Prostate gland (tissue), 2 donors: Measurements from ENCODE around the gene CCSER1. TPM values are rescaled to one million over a fixed set of nuclear protein-coding genes. Genes with fewer than 3 reads are reported as not detected.
"Not testable (repeated sequence)": the region's sequence is repeated elsewhere in the genome, so short reads cannot be mapped to it uniquely, and the experiment has no call there.

ENCODE experiments used
- DNase-seq: peaks from one replicate; pipeline ENCODE4 v3.0.0-alpha.2; 2019; ENCODE audit warnings: low spot score
- H3K27ac ChIP-seq, 2 donors: fragments of 200-600 bp; sonication (generic); 2 replicates each; pipeline ENCODE4 v1.5.1; 2017 to 2019
- H3K27me3 ChIP-seq: fragments of 200-600 bp; sonication (generic); replicated peaks from 2 replicates; pipeline ENCODE4 v1.5.1; 2019; ENCODE audit not compliant: insufficient read depth
- H3K36me3 ChIP-seq, 2 donors: fragments of 200-600 bp; sonication (generic); 1 replicate in 1 of 2; 2 replicates in 1 of 2; pipeline versions ENCODE4 v1.5.1 to v1.8.1; 2017 to 2019
- H3K4me1 ChIP-seq: fragments of 200-600 bp; sonication (generic); replicated peaks from 2 replicates; pipeline ENCODE4 v1.5.1; 2019
- H3K4me3 ChIP-seq, 2 donors: fragments of 200-600 bp; sonication (generic); 2 replicates each; pipeline ENCODE4 v1.5.1; 2017 to 2019
- H3K9me3 ChIP-seq: fragments of 200-600 bp; sonication (generic); 2 replicates; pipeline ENCODE4 v1.5.1; 2017
- POLR2A ChIP-seq: fragments of 450-650 bp; IDR thresholded peaks from one replicate; pipeline ENCODE4 v1.6.1; 2016; ENCODE audit warnings: antibody characterized with exemption, mild to moderate bottlenecking
- POLR2AphosphoS5 ChIP-seq: sonication (generic); formaldehyde crosslinking; IDR thresholded peaks from one replicate; pipeline ENCODE4 v1.6.1; 2017; ENCODE audit warnings: antibody characterized with exemption
- WGBS: methylation state at CpG from one replicate; pipeline ENCODE4 v1.1.5; 2018; 5-methylcytosine and 5-hydroxymethylcytosine counted together
- intact Hi-C: fragments of 100-400 bp; cut with DNase I; formaldehyde crosslinking; loops from one replicate; pipeline ENCODE4 v1.14.2; 2022
- total RNA-seq, 2 donors: library from RNA; depleted of rRNA; stranded (reverse); fragments of >200 nt; gene quantifications; one replicate each; pipeline ENCODE4 v1.1.0, GENCODE V29; 2016
- TF ChIP-seq, protein P1 (sequence below), 4 experiments: fragments of 200-600 bp in 2 of 4; fragments of 450-650 bp in 2 of 4; sonication (generic) in 2 of 4; IDR thresholded peaks; 1 replicate in 3 of 4; 2 replicates in 1 of 4; pipeline ENCODE4 v1.5.1; 2016 to 2019; ENCODE audit warnings: antibody characterized with exemption in 4 of 4, mild to moderate bottlenecking in 2 of 4, moderate library complexity in 2 of 4

CCSER1 gene
- total RNA-seq, 2 donors from 2014 or later, result 11.9 to 32.2 TPM

- intact Hi-C loops, result no loop called here
- no peak for DNase-seq
- TF ChIP-seq, protein P1, sequence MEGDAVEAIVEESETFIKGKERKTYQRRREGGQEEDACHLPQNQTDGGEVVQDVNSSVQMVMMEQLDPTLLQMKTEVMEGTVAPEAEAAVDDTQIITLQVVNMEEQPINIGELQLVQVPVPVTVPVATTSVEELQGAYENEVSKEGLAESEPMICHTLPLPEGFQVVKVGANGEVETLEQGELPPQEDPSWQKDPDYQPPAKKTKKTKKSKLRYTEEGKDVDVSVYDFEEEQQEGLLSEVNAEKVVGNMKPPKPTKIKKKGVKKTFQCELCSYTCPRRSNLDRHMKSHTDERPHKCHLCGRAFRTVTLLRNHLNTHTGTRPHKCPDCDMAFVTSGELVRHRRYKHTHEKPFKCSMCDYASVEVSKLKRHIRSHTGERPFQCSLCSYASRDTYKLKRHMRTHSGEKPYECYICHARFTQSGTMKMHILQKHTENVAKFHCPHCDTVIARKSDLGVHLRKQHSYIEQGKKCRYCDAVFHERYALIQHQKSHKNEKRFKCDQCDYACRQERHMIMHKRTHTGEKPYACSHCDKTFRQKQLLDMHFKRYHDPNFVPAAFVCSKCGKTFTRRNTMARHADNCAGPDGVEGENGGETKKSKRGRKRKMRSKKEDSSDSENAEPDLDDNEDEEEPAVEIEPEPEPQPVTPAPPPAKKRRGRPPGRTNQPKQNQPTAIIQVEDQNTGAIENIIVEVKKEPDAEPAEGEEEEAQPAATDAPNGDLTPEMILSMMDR (IDR thresholded peaks at IDR 0.05), result no peak
- no peak for TF ChIP-seq POLR2A
- TF ChIP-seq POLR2AphosphoS5, result no peak
These were observed 949.0 kb downstream of the CCSER1 start for GRCh38 chr4:91076147-91076546.

GRCh38 chr4:91085961-91086360 lies 958.8 kb downstream of the CCSER1 start:
- Histone ChIP-seq H3K27me3 (no peaks in the 10 kb centered on the region), H3K27ac (no peak overlapping the region), H3K4me3 (no peak overlapping the region), H3K4me1 (no peaks in the 10 kb centered on the region), H3K36me3 (no peaks in the 10 kb centered on the region), H3K9me3 (no peaks in the 10 kb centered on the region)
- TF ChIP-seq POLR2A, result no peak
- no peak for TF ChIP-seq POLR2AphosphoS5
- TF ChIP-seq, protein P1 (IDR thresholded peaks at IDR 0.05), result no peak
- 92% methylated on average over 2 of the region's 2 CpGs for WGBS
- intact Hi-C loops, result no loop called here
- no peak for DNase-seq

More at GRCh38 chr4:91076147-91076546, 949.0 kb downstream of the CCSER1 start:
- Histone ChIP-seq H3K4me3 (no peak overlapping the region), H3K4me1 (no peaks in the 10 kb centered on the region), H3K9me3 (no peaks in the 10 kb centered on the region), H3K27ac (no peak overlapping the region), H3K27me3 (no peaks in the 10 kb centered on the region), H3K36me3 (no peaks in the 10 kb centered on the region)

- no peak for TF ChIP-seq POLR2A
- TF ChIP-seq, protein P1 (IDR thresholded peaks at IDR 0.05), result no peak
- no peak for TF ChIP-seq POLR2AphosphoS5
- Histone ChIP-seq H3K27ac (no peak overlapping the region), H3K4me3 (no peak overlapping the region), H3K9me3 (no peaks in the 10 kb centered on the region), H3K36me3 (no peaks in the 10 kb centered on the region), H3K27me3 (no peaks in the 10 kb centered on the region), H3K4me1 (no peaks in the 10 kb centered on the region)
- intact Hi-C loops, result no loop called here
- no peak for DNase-seq
- WGBS, result 84% methylated on average over 1 of the region's 1 CpG
These were observed 960.5 kb downstream of the CCSER1 start for GRCh38 chr4:91087743-91088142.

DNA sequence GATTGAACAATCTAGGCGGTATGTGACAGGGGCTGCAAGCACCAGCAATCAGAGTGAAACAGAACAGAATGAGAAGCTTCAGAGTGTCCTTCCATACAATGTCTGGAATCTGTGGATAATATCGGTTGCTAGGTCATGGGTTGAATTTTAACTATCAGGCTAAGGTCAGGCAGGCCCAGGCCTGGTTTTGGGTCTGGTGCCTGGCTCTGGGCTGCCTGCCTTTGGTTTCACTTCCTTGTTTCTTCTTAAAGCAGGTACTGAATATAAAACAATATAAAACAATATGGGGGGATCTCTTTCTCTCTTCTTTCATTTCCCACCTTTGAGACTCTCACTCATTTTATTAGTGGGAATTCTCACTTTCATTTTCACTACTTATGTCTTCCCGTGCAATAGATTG lies 962.0 kb downstream of the CCSER1 start:
- Histone ChIP-seq H3K9me3 (no peaks in the 10 kb centered on the region), H3K27ac (no peak overlapping the region), H3K27me3 (no peaks in the 10 kb centered on the region), H3K4me1 (no peaks in the 10 kb centered on the region), H3K4me3 (no peak overlapping the region), H3K36me3 (no peaks in the 10 kb centered on the region)
- intact Hi-C loops, result no loop called here
- DNase-seq, result no peak
- TF ChIP-seq, protein P1 (IDR thresholded peaks at IDR 0.05), result no peak
- TF ChIP-seq POLR2A, result no peak
- no peak for TF ChIP-seq POLR2AphosphoS5
- WGBS, result 66% methylated on average over 3 of the region's 3 CpGs

- TF ChIP-seq POLR2A (no peak), POLR2AphosphoS5 (no peak)
- TF ChIP-seq, protein P1 (IDR thresholded peaks at IDR 0.05), result no peak
- H3K9me3 ChIP-seq, result no peaks in the 10 kb centered on the region
- 31% methylated on average over 2 of the region's 2 CpGs for WGBS
- no peak overlapping the region for H3K27ac ChIP-seq
- H3K36me3 ChIP-seq, result no peaks in the 10 kb centered on the region
- peak; percentile 27 for DNase-seq
- no peaks in the 10 kb centered on the region for H3K4me1 ChIP-seq
- H3K27me3 ChIP-seq, result no peaks in the 10 kb centered on the region
- no peak overlapping the region for H3K4me3 ChIP-seq
- intact Hi-C loops, result no loop called here
These were observed 965.3 kb downstream of the CCSER1 start for GRCh38 chr4:91092398-91092980.

GRCh38 chr4:91094220-91094619 lies 967.0 kb downstream of the CCSER1 start:
- H3K27me3 ChIP-seq, H3K27ac ChIP-seq, H3K9me3 ChIP-seq, H3K36me3 ChIP-seq, H3K4me1 ChIP-seq, intact Hi-C loops, DNase-seq, H3K4me3 ChIP-seq: not testable (repeated sequence)
- WGBS, result 72% methylated on average over 5 of the region's 5 CpGs
